B cell (primary cell): ENCODE data around the gene ANTXR2. TPM values are rescaled to one million over a fixed set of nuclear protein-coding genes. Genes with fewer than 3 reads are reported as not detected.

Source experiments
- ATAC-seq: fragments of 200-7000 bp; cut with Tn5 transposase; one replicate; pipeline ENCODE4 v1.10.0; 2021; ENCODE audit warnings: low read depth, mild to moderate bottlenecking, moderate number of reproducible peaks, moderate library complexity
- CTCF ChIA-PET: fragments of 350-600 bp; sonication (Branson Sonifier 250); formaldehyde crosslinking; loops from one replicate; lab custom pipeline; 2021; ENCODE audit warnings: antibody characterized with exemption, inconsistent platforms; lab: Charles Lee
- POLR2A ChIA-PET: fragments of 350-600 bp; sonication (Branson Sonifier 250); formaldehyde crosslinking; loops from one replicate; lab custom pipeline; 2021; ENCODE audit warnings: antibody characterized with exemption; lab: Charles Lee
- DNase-seq: peaks from one replicate; pipeline ENCODE4 v3.0.0; 2013
- H2AFZ ChIP-seq: 2 replicates; pipeline ENCODE4 v1.6.1; 2012; ENCODE audit warnings: mild to moderate bottlenecking, low read depth, low read length; ENCODE audit not compliant: insufficient read depth, poor library complexity, severe bottlenecking
- H3K27ac ChIP-seq, 2 donors: 1 replicate in 1 of 2; 2 replicates in 1 of 2; pipeline ENCODE4 v1.5.1; 2012 to 2013; ENCODE audit warnings: low read length in 2 of 2, mild to moderate bottlenecking in 2 of 2, moderate library complexity in 1 of 2
- H3K27me3 ChIP-seq, 4 experiments: fragments of 200-600 bp in 1 of 4; sonication (generic) in 1 of 4; replicated peaks in 1 of 4; 1 replicate in 2 of 4; 2 replicates in 2 of 4; pipeline versions ENCODE4 v1.6.1 to v1.7.0; 2013 to 2016; ENCODE audit warnings: low read length in 3 of 4, mild to moderate bottlenecking in 2 of 4, mixed read lengths in 1 of 4, moderate library complexity in 1 of 4; ENCODE audit not compliant: insufficient read depth in 4 of 4, control insufficient read depth in 3 of 4; ENCODE audit errors: control extremely low read depth in 1 of 4
- H3K36me3 ChIP-seq, 2 experiments: replicated peaks in 1 of 2; 1 replicate in 1 of 2; 2 replicates in 1 of 2; pipeline versions ENCODE4 v1.6.1 to v1.7.1; 2013; ENCODE audit warnings: low read length in 1 of 2; ENCODE audit not compliant: insufficient read depth in 2 of 2, control insufficient read depth in 1 of 2; ENCODE audit errors: control extremely low read depth in 1 of 2, extremely low read depth in 1 of 2
- H3K4me1 ChIP-seq, 2 donors: fragments of 200-600 bp in 1 of 2; sonication (generic) in 1 of 2; 1 replicate in 1 of 2; 2 replicates in 1 of 2; pipeline versions ENCODE4 v1.5.1 to v1.6.1; 2013 to 2017; ENCODE audit warnings: low read length in 2 of 2; ENCODE audit not compliant: control insufficient read depth in 2 of 2, insufficient read depth in 2 of 2
- H3K4me2 ChIP-seq: replicated peaks from 2 replicates; pipeline ENCODE3; 2012; ENCODE audit warnings: mild to moderate bottlenecking, low read depth, low read length; ENCODE audit not compliant: poor library complexity, severe bottlenecking
- H3K4me3 ChIP-seq, 5 experiments: fragments of 200-600 bp in 1 of 5; sonication (generic) in 1 of 5; 1 replicate in 3 of 5; 2 replicates in 2 of 5; pipeline versions ENCODE4 v1.5.1 to v1.7.0; 2011 to 2016; ENCODE audit warnings: low read length in 4 of 5, mild to moderate bottlenecking in 4 of 5, low read depth in 2 of 5, control low read depth in 1 of 5, moderate library complexity in 1 of 5; ENCODE audit not compliant: insufficient read depth in 1 of 5; ENCODE audit errors: control extremely low read depth in 1 of 5, extremely low read depth in 1 of 5
- H3K79me2 ChIP-seq: fragments of 200-600 bp; sonication (generic); one replicate; pipeline ENCODE4 v1.6.0; 2016; ENCODE audit warnings: low read length; ENCODE audit not compliant: control insufficient read depth, insufficient read depth
- H3K9ac ChIP-seq: fragments of 200-600 bp; sonication (generic); 2 replicates; pipeline ENCODE4 v1.6.1; 2017; ENCODE audit warnings: mild to moderate bottlenecking, low read length, moderate library complexity
- H3K9me3 ChIP-seq, 3 donors: one replicate each; pipeline versions ENCODE4 v1.6.1 to v1.7.1; 2013; ENCODE audit warnings: low read length in 2 of 3; ENCODE audit not compliant: control insufficient read depth in 2 of 3, insufficient read depth in 1 of 3; ENCODE audit errors: control extremely low read depth in 1 of 3
- H4K20me1 ChIP-seq: 2 replicates; pipeline ENCODE4 v1.6.0; 2012; ENCODE audit warnings: mild to moderate bottlenecking, low read length; ENCODE audit not compliant: insufficient read depth, control insufficient read depth, poor library complexity, severe bottlenecking
- H3K27ac Mint-ChIP-seq: one replicate; pipeline ENCODE4 v1.8.0; 2021; ENCODE audit warnings: mixed read lengths
- H3K27me3 Mint-ChIP-seq: one replicate; pipeline ENCODE4 v1.8.0; 2021; ENCODE audit warnings: mixed read lengths
- H3K4me1 Mint-ChIP-seq: one replicate; pipeline ENCODE4 v1.8.0; 2021; ENCODE audit warnings: mixed read lengths
- H3K4me3 Mint-ChIP-seq: one replicate; pipeline ENCODE4 v1.8.0; 2021; ENCODE audit warnings: mixed read lengths
- H3K9me3 Mint-ChIP-seq: one replicate; pipeline ENCODE4 v1.8.0; 2022; ENCODE audit warnings: mixed read lengths; ENCODE audit not compliant: insufficient read depth
- EZH2 ChIP-seq: IDR thresholded peaks from 2 replicates; pipeline ENCODE4 v1.6.1; 2012; ENCODE audit warnings: borderline replicate concordance, low read depth, mild to moderate bottlenecking, moderate library complexity, low read length; ENCODE audit not compliant: insufficient read depth, poor library complexity, severe bottlenecking
- WGBS: methylation state at CpG from one replicate; pipeline ENCODE4 v1.1.5; 2013; ENCODE audit warnings: missing lambda C conversion rate; ENCODE audit not compliant: insufficient coverage; 5-methylcytosine and 5-hydroxymethylcytosine counted together
- intact Hi-C: fragments of 100-400 bp; cut with micrococcal nuclease; formaldehyde crosslinking; loops from one replicate; pipeline ENCODE4 v1.10.0; 2022
- polyA plus RNA-seq: library from polyadenylated mRNA; depleted of rRNA; stranded (reverse); fragments of >200 nt; gene quantifications from 2 replicates; pipeline ENCODE4 v1.2.3, GENCODE V29; 2012
- total RNA-seq, 2 donors: library from RNA; stranded (reverse); fragments of 120-200 nt in 1 of 2; gene quantifications; 1 replicate in 1 of 2; 2 replicates in 1 of 2; pipeline versions ENCODE4 v1.2.3 to v1.2.4, GENCODE V29; 2013 to 2022
- TF ChIP-seq, protein P1 (sequence below): fragments of 200-600 bp; IDR thresholded peaks from one replicate; pipeline ENCODE4 v1.8.0; 2022; ENCODE audit warnings: antibody characterized with exemption, mild to moderate bottlenecking

Gene ANTXR2
- total and polyA plus RNA-seq, 2 donors (not counting 1 experiment from before 2014, with no cell fraction given), result 10.6 to 63.0 TPM

DNA sequence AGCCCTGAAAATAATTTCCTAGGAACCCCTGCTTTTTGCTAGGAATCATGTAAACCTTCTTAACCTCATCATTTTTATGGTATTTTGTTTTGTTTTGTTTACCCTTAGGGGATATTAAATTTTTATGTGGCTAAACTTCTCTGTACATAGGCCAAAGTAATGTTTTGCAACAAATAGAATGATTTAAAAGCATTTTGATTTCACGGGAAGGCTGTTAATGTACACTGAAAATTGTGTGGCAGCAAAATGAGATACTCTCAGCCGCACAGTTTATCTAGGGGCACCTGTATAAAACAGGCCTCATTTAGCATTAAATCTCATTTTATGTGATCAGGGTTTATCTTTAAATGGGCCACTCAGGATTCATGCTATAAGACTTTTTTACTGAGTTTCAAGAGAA lies 175.0 kb downstream of the ANTXR2 start:
- Mint-ChIP-seq H3K9me3 (no peaks in the 10 kb centered on the region), H3K4me1 (no peaks in the 10 kb centered on the region), H3K27me3 (no peaks in the 10 kb centered on the region), H3K4me3 (no peak overlapping the region), H3K27ac (no peak overlapping the region)
- H3K9ac ChIP-seq, result no peak overlapping the region
- H3K9me3 ChIP-seq, result no peaks in the 10 kb centered on the region
- no peaks in the 10 kb centered on the region for H4K20me1 ChIP-seq
- peaks cover 0 to 2% of the 10 kb centered on the region in 2 experiments for H3K36me3 ChIP-seq
- no peak overlapping the region for H3K4me2 ChIP-seq
- H3K27ac ChIP-seq, result no peak overlapping the region
- intact Hi-C loops, result no loop called here
- H3K27me3 ChIP-seq, result no peaks in the 10 kb centered on the region
- CTCF ChIA-PET, result no interaction called here
- DNase-seq (no peak), ATAC-seq (no peak)
- TF ChIP-seq EZH2, result no peak
- TF ChIP-seq, protein P1, sequence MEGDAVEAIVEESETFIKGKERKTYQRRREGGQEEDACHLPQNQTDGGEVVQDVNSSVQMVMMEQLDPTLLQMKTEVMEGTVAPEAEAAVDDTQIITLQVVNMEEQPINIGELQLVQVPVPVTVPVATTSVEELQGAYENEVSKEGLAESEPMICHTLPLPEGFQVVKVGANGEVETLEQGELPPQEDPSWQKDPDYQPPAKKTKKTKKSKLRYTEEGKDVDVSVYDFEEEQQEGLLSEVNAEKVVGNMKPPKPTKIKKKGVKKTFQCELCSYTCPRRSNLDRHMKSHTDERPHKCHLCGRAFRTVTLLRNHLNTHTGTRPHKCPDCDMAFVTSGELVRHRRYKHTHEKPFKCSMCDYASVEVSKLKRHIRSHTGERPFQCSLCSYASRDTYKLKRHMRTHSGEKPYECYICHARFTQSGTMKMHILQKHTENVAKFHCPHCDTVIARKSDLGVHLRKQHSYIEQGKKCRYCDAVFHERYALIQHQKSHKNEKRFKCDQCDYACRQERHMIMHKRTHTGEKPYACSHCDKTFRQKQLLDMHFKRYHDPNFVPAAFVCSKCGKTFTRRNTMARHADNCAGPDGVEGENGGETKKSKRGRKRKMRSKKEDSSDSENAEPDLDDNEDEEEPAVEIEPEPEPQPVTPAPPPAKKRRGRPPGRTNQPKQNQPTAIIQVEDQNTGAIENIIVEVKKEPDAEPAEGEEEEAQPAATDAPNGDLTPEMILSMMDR, result no peak
- WGBS, result 100% methylated on average over 1 of the region's 2 CpGs
- H2AFZ ChIP-seq, result no peak overlapping the region
- H3K4me1 ChIP-seq, result no peaks in the 10 kb centered on the region
- POLR2A ChIA-PET, result no interaction called here
- H3K4me3 ChIP-seq, result no peak overlapping the region
- no peaks in the 10 kb centered on the region for H3K79me2 ChIP-seq

DNA sequence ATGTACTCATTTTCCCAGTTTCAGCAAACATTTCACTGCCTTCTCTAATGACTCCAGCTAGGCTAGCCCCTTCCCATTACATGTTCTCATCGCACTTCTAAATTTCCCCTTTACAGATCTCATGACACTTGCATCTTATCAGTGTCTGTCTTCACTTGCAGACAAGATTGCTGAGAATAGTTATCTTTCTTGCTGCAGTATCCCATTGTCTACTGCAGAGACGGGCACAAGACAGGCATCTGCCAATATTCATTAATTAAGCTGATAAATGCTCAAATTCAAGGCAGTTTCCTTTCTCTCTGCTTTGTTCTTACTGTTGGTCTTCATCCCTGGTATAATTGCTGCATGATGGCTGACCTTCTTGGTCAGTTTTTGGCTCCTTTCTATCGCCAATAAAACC lies 175.9 kb downstream of the ANTXR2 start:
- WGBS, result 91% methylated on average over 2 of the region's 3 CpGs
- Histone ChIP-seq H3K9me3 (no peaks in the 10 kb centered on the region), H3K9ac (no peak overlapping the region), H3K4me1 (no peaks in the 10 kb centered on the region), H3K4me3 (no peak overlapping the region), H2AFZ (no peak overlapping the region), H3K27ac (no peak overlapping the region), H3K4me2 (no peak overlapping the region), H3K27me3 (no peaks in the 10 kb centered on the region), H3K36me3 (peaks cover 0 to 2% of the 10 kb centered on the region in 2 experiments), H4K20me1 (no peaks in the 10 kb centered on the region), H3K79me2 (no peaks in the 10 kb centered on the region)
- no peaks in the 10 kb centered on the region for H3K4me1 Mint-ChIP-seq
- H3K27ac Mint-ChIP-seq, result no peak overlapping the region
- no peaks in the 10 kb centered on the region for H3K9me3 Mint-ChIP-seq
- CTCF ChIA-PET, result interaction anchor here (0.6 kb wide), 1 partner anchor 846 kb away, joined by 7 read pairs; no protein-coding TSS in a partner anchor
- H3K27me3 Mint-ChIP-seq, result no peaks in the 10 kb centered on the region
- DNase-seq, result no peak
- no peak overlapping the region for H3K4me3 Mint-ChIP-seq
- POLR2A ChIA-PET, result no interaction called here
- no peak for ATAC-seq
- TF ChIP-seq, protein P1, result no peak
- no peak for TF ChIP-seq EZH2
- intact Hi-C loops, result no loop called here
